D721Med (cell line): ENCODE results near the gene RBM47.

Source experiments
- DNase-seq: peaks from one replicate; pipeline ENCODE4 v3.0.0; 2011; ENCODE audit warnings: low spot score; ENCODE audit not compliant: insufficient read length
- FAIRE-seq: peaks from 2 replicates; lab custom pipeline; 2011; peaks lifted over from hg19 to GRCh38; lab: Jason Lieb, UNC
- CTCF ChIP-seq: IDR thresholded peaks from 2 replicates; pipeline ENCODE4 v1.5.1; 2012; ENCODE audit warnings: mild to moderate bottlenecking, control low read depth; ENCODE audit not compliant: insufficient read depth; ENCODE audit errors: missing control alignments

RBM47 gene

DNA sequence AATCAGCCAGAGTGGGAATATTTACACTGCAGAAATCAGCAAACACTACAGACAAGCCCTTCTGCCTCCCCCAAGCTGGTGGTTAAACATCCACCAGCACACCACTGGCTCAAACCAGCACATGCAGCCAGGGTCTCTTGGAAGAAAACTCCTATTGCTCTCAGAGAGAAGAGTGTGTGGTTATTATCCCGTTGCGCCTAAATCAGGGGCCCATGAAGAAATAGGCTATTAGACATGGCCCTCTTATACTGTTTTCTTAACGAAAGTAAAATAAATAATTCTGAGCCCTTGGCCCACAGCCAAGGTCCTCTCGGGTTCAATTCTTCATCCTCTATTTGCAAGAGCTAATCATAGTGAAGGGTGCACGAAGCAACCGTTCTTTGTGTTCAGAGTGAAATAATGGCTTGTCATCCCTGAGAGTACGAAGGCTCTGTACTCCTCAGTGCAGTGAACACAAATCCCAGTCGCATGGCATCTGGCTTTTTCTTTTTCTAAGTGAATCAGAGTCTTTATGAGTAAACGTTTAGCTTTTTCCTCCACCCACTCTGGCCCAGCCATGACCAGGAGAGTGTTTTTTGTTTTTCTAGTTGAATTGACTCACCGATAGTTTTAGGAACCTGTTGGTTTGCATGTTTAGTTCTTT, 33.4 kb upstream of the RBM47 start:
- no peak for TF ChIP-seq CTCF
- FAIRE-seq, result no peak
- no peak for DNase-seq

DNA sequence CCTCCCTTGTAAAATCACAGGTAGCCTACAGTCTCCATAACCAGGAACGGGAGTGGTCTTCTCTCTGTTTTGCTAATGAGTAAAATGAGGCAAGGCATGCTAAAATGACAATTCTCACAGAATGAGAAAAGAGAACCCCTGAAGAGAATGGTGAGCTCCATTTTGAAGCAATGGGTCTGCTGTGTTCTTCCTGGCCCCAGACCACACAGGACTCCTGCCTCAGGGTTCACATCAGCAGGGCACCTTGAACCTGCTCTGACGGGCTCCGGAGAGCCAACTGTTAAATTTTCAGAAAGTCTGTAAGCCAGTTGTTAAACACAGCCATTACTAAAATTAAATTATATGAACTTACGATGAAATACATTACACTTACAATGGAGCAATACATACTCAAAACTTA, 32.1 kb upstream of the RBM47 start:
- no peak for TF ChIP-seq CTCF
- FAIRE-seq, result no peak

GRCh38 chr4:40656201-40656863, 26.7 kb upstream of the RBM47 start:
- DNase-seq, result no peak
- TF ChIP-seq CTCF, result no peak
- no peak for FAIRE-seq

More for the DNA sequence above, 32.1 kb upstream of the RBM47 start:
- DNase-seq, result no peak

DNA sequence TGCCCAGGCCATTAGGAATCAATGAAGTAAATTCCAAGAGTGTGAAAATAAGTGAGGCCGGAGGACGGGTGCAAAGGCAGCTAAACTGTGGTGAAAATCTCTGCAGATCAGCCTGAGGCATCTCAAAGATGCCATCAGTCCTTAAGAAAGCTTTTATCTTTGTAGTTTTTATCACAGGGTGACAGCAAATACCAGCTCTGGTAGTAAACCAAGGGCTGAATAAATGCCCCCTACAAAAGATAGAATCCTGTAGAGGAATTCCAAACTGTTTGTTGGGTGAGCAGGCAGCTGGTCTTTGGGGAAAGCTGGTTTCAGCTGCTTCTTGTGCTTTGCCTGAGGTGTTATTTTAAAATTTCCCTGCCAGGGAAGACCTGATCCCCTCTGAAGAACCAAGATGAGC, 21.6 kb upstream of the RBM47 start:
- no peak for TF ChIP-seq CTCF
- DNase-seq, result no peak
- no peak for FAIRE-seq

DNA sequence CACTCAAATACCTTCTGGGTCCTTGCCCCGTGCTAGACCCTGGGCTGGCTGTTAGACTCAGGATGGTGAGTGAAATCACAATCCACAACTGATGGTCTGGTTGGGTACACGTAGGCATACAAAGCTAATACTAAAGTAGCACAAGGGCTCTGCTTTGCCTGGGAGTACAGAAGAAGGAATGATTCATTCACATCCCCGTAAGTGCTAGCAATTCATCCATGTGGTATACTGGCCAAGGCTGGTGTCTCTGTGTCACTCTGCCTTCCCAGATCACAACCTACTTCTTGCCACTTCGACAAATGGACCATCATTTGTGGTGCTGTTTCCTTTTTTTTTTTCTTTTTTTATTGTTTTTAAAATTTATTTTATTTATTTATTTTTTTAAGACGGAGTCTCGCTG, 19.7 kb upstream of the RBM47 start:
- FAIRE-seq, result no peak
- no peak for DNase-seq

DNA sequence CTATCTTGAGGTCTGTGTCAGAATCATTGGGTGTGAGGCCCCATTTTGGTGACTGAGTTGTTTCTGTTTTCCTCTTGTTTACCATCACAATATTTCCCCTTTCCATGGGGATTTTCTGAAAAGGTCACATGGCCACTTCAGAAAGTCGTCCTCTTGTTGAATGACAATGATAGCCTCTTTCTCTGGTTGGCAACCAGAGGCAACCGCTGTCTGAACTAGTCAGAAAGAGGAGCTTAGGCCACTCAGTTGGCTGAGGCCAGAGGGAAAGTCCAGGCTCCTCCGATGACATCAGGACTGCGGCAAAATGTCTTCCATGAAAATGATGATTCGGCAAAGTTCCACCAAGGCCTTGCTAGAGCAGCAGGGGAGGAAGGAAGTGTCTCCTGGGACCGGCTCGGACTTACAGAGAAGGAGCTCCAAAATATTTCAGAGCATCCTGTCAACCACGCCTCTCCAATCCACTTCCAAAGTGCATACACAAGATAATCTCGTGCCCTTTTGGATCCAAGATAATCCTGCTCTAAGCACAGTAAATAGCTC, 19.1 kb upstream of the RBM47 start:
- TF ChIP-seq CTCF, result no peak
- DNase-seq (no peak), FAIRE-seq (peak; percentile 93)

More for the DNA sequence above, 19.7 kb upstream of the RBM47 start:
- no peak for TF ChIP-seq CTCF

DNA sequence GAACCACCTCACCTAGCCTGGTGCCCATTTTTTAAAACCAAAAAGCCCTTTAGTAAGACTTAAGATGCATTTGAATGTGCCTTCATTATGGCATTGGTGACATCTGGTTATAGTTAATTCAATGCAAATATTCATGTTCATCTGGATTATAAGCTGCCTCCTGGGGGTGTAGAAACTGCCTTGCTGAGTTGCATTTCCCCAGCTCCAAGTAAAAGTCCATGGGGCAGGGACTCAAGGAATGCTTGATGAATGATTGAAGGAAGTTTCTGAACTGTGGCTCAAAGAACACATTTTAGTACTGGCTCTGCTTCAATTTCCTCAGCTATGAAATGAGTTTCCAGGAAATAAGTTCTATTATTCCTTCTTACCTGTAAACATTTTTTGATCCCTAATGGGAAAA, 18.5 kb upstream of the RBM47 start:
- no peak for DNase-seq
- FAIRE-seq, result no peak
- no peak for TF ChIP-seq CTCF
